KMS-11 (cell line): ENCODE data around the gene CC2D2B.

ENCODE experiments used
- H2AFZ ChIP-seq: fragments of 200-600 bp; sonication (generic); 2 replicates; pipeline ENCODE4 v1.6.1; 2016; ENCODE audit warnings: antibody characterized with exemption, mixed run types, low read depth
- H3K27ac ChIP-seq: fragments of 200-600 bp; sonication (generic); 2 replicates; pipeline ENCODE4 v1.6.1; 2016; ENCODE audit warnings: mild to moderate bottlenecking, mixed run types
- H3K27me3 ChIP-seq: fragments of 200-600 bp; sonication (generic); 2 replicates; pipeline ENCODE4 v1.6.1; 2017; ENCODE audit warnings: mild to moderate bottlenecking, low read depth, mixed run types, moderate library complexity; ENCODE audit not compliant: insufficient read depth
- H3K36me3 ChIP-seq: fragments of 200-600 bp; sonication (generic); 2 replicates; pipeline ENCODE4 v1.6.1; 2017; ENCODE audit warnings: mild to moderate bottlenecking, mixed run types; ENCODE audit not compliant: insufficient read depth
- H3K4me1 ChIP-seq: fragments of 200-600 bp; sonication (generic); 2 replicates; pipeline ENCODE4 v1.6.1; 2016; ENCODE audit warnings: mild to moderate bottlenecking, low read depth, mixed run types; ENCODE audit not compliant: poor library complexity, severe bottlenecking
- H3K4me2 ChIP-seq: fragments of 200-600 bp; sonication (generic); 2 replicates; pipeline ENCODE4 v1.7.0; 2016; ENCODE audit warnings: mild to moderate bottlenecking, mixed run types
- H3K4me3 ChIP-seq: fragments of 200-600 bp; sonication (generic); IDR thresholded peaks from 2 replicates; pipeline ENCODE4 v1.6.1; 2017; ENCODE audit warnings: low read depth, low read length, mixed read lengths; ENCODE audit not compliant: insufficient read depth
- H3K79me2 ChIP-seq: fragments of 200-600 bp; sonication (generic); 2 replicates; pipeline ENCODE4 v1.6.1; 2016; ENCODE audit warnings: low read depth, mixed run types; ENCODE audit not compliant: insufficient read depth
- H3K9ac ChIP-seq: fragments of 200-600 bp; sonication (generic); 2 replicates; pipeline ENCODE4 v1.6.1; 2016; ENCODE audit warnings: mild to moderate bottlenecking, mixed run types
- H4K20me1 ChIP-seq: fragments of 200-600 bp; sonication (generic); 2 replicates; pipeline ENCODE4 v1.6.1; 2016; ENCODE audit warnings: mild to moderate bottlenecking, mixed run types; ENCODE audit not compliant: insufficient read depth
- TF ChIP-seq, protein P1 (sequence below): fragments of 200-600 bp; sonication (generic); conservative IDR thresholded peaks from 2 replicates; pipeline ENCODE4 v1.6.1; 2017; ENCODE audit warnings: low read depth, mild to moderate bottlenecking, antibody characterized with exemption, low read length, moderate library complexity, mixed read lengths

The CC2D2B gene, protein sequence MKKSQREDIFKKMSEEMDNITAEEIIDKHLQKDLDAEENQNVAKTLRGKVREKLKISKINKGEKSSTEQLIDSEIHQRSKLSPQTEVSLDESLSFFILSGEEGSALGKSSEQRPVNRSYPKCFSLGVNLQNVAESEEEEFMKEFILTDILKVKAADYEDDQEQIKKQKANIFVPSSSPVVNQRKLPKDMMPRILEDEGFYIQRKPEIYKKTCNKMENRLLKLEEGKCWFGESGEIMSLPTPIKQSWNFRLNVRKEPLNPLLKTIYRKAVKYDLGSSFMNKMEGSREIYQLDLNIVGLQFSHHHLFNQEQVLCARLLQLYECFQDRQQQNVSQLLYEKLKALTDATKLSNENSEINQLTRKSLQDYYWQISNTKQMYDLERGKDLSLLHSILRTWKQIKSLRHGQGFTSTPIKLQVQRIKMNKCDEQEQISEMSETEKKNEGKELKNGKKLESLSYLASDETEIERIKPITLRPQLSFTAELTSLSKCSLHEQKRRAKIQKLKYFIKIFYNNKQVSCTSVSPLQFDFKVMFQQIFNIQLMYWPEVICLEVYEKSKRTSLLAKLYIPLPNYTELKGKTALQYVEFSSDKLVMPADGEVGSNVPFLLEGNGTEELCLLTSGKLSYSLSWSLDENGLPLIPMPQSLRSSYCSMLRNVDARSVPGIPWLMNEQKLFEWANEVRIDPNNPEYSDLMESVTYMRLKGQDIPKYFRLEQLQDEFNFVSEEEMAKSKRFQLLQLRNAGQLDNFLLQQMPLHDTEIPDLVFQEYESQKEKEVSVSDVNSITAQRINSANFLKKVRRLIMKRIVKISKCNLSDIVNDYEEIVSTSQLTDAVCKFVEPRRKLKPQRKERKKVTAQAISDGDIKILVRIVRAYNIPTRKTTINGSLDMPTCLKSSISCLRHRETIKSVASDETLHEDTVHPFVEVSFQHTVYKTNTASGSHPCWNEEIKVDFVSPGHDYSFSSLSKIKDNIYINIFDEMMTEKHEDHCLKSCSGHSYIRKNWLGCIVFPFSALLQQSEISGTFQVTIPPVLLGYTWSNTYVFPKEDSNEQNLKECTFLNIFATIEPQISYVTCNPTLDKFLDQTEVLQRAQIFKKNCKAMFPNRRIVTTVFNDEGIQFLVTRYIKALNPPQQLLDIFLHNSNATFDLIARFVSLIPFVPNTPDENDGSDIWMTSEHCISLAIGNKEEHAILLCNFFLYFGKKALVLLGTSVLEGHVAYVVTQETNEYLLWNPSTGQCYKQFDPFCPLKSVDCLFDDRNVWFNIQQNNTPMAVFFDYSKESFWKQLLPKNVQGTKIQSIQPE (N-terminal part only)

DNA sequence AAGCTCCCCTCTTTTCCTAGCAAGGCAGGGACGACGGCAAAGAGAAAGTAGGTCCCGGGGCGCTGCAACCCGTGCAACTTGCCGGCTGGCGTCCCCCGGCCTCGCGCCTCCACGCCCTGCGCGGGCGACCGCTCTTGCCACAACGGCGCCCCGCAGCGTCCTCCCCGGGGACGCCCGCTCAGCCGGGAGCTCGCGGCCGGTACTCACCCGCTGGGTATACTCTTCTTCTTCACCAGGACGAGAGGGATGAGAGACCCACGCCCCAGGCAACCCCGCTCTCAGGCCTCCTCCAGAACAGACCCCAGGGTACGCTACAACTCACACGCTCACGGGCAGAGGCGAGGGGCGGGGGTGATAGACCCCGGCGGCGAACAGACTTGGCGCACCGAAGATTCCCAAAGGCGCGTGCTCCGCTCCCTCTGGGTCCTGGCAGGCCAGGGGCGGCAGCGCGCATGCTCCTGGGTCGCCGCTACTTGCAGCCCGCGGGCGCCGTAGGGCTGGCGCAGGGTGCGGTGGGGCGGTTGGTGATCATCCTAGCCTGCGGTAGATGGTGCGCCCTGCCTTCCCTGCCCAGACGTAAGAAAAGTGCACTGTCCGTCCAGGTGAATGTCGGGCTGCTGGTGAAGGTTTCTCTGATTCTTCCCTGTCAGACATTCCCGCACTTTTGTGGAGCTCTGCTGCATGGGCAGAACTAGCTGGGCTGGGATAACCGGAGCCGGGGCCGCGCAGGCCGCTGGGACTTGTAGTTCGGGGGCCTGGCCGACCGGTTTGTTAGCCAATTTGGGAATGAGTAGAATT, at the start of gene CC2D2B:
CC2D2B (plus strand) TSS at position 520 of the 798 bp plus-strand sequence. CDS start 3,349 bp downstream, outside the sequence.
- peak within 1 kb of the TSS; percentile 76 for H2AFZ ChIP-seq
- H3K4me1 ChIP-seq = peaks cover 32% of the 10 kb centered on the region
- H3K79me2 ChIP-seq = 0 out of 2 replicates have a peak, but pooled peaks cover 4% of the 10 kb centered on the region
- H3K36me3 ChIP-seq = no peaks in the 10 kb centered on the region
- peak within 1 kb of the TSS; percentile 74 for H3K27ac ChIP-seq
- peak within 1 kb of the TSS; percentile 49 for H3K4me2 ChIP-seq
- TF ChIP-seq, protein P1, sequence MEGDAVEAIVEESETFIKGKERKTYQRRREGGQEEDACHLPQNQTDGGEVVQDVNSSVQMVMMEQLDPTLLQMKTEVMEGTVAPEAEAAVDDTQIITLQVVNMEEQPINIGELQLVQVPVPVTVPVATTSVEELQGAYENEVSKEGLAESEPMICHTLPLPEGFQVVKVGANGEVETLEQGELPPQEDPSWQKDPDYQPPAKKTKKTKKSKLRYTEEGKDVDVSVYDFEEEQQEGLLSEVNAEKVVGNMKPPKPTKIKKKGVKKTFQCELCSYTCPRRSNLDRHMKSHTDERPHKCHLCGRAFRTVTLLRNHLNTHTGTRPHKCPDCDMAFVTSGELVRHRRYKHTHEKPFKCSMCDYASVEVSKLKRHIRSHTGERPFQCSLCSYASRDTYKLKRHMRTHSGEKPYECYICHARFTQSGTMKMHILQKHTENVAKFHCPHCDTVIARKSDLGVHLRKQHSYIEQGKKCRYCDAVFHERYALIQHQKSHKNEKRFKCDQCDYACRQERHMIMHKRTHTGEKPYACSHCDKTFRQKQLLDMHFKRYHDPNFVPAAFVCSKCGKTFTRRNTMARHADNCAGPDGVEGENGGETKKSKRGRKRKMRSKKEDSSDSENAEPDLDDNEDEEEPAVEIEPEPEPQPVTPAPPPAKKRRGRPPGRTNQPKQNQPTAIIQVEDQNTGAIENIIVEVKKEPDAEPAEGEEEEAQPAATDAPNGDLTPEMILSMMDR = no peak
- no peaks in the 10 kb centered on the region for H4K20me1 ChIP-seq
- no peaks in the 10 kb centered on the region for H3K27me3 ChIP-seq
- H3K4me3 ChIP-seq = no peak within 1 kb of the TSS
- H3K9ac ChIP-seq = peak within 1 kb of the TSS; percentile 77

DNA sequence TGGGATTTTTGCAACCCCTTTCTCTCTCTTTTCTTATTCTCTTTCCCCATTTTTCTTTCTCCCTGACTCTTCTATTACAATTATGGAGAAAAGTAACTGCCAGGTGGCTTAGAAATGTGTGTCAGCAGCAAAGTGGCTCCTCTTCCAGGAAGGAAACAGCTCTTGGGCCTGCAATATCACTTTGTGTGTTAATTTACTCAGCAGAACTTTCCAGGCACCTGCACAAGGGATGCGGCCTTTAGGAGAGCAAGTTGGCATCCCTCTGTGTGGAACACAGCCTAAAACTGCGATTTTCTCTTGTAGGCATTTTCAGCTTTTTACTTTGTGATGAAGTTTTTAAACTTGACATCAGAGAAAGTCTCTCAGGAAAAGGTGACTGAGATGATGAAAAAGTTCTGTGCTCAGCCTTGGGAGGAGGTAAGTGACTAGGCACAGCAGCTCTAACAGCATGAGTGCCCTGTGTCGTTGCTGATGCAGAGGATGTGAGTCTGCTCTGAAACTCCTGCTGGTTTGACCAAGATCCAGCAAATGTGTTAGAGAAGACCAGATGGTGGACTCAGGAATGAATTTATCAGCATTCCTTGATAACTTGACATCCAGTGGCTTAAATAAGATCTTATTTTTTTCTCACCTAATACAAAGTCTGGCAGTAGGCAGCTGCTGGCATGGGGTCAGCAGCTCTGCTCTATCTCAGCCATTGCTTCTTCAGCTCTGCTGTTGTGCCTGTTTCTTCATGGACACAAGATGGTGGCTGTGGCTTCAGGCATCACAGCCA, 47.4 kb upstream of the CC2D2B start:
- peak overlapping the region; percentile 67 for H2AFZ ChIP-seq
- H3K9ac ChIP-seq = peak overlapping the region; percentile 49; the same call in 1 of the 2 replicates
- no peak overlapping the region for H3K4me3 ChIP-seq
- peak overlapping the region; percentile 58 for H3K4me2 ChIP-seq
- TF ChIP-seq, protein P1 = no peak
- peaks cover 71% of the 10 kb centered on the region for H3K4me1 ChIP-seq
- no peaks in the 10 kb centered on the region for H3K27me3 ChIP-seq
- H3K79me2 ChIP-seq = no peaks in the 10 kb centered on the region
- no peaks in the 10 kb centered on the region for H3K36me3 ChIP-seq
- H3K27ac ChIP-seq = peak overlapping the region; percentile 93
- H4K20me1 ChIP-seq = no peaks in the 10 kb centered on the region

DNA sequence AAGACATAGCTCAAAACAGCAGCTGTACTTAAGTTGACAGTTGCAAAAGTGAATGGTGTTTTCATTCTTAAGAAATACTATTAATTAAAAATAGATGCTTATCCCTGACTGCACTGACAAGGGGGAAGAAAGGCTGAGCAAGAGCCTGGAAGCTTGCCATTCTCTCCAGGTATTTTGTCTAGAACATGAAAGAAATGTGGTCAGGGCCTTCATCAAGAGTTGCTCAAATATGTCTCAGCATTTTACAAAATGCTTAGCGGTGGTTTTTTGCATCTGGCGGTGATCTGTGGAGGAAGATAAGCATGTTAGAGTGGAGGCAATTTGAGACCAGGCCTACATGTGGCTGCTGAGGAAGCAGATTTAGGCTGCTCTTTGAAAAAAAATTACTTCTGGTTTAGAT, 46.4 kb upstream of the CC2D2B start:
- no peaks in the 10 kb centered on the region for H3K36me3 ChIP-seq
- peak overlapping the region; percentile 58 for H3K4me2 ChIP-seq
- H4K20me1 ChIP-seq = no peaks in the 10 kb centered on the region
- H3K4me3 ChIP-seq = no peak overlapping the region
- peak overlapping the region; percentile 49; the same call in 1 of the 2 replicates for H3K9ac ChIP-seq
- H2AFZ ChIP-seq = peak overlapping the region; percentile 67; the same call in 1 of the 2 replicates
- no peaks in the 10 kb centered on the region for H3K79me2 ChIP-seq
- H3K27ac ChIP-seq = peak overlapping the region; percentile 93
- H3K27me3 ChIP-seq = no peaks in the 10 kb centered on the region
- TF ChIP-seq, protein P1 = no peak
- peaks cover 76% of the 10 kb centered on the region for H3K4me1 ChIP-seq
